ENCODE measurements around the gene ALOXE3.

Gene ALOXE3

DNA sequence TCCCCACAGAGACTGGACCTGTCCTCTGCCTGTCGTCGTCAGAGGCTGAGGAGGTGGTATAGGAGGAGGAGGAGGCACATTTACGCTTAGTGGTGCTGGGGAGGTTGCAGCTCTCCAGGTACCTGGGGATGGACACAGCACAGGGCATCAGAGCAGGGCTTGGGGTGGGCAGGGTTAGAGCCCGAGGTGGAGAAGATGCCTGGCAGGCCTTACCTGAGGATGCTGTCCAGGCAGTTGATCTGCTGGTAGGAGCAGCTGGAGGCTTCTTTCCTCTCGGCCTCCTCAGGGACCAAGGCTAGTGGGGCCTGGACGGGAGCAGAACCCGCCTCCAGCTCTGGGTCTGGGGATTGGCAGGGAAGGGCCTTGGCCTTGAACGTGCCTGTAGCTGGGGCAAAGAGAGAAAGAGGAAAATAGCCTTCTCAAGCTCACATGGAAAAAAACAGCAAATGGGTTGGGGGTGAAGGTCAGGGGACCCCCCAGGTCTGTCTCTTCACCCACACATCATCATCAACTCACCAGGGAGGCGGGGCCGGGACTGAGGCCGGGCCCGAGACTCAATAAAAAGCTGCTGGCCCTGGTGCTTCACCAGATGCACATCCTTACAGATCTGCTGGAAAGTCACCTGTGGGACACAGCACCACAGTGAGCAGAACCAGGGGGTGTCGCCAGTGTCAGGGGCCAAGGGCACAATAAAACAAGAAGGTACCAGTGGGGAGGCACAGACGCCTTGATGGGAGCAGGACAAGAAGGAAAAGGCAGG lies 28.2 kb upstream of the ALOXE3 start:
- H2AFZ ChIP-seq (ENCODE audit: low read length): no peak overlapping the region
- no peaks in the 10 kb centered on the region; the same call in 1 of the 2 replicates for H3K36me3 ChIP-seq (replicated peaks; ENCODE audit: insufficient read depth, low read length)
- TF ChIP-seq EZH2 (optimal IDR thresholded peaks at IDR 0.05; ENCODE audit: low read depth, low read length) (no peak), EZH2phosphoT487 (IDR thresholded peaks at IDR 0.05; ENCODE audit: low read length) (no peak)
- TF ChIP-seq, protein P1, sequence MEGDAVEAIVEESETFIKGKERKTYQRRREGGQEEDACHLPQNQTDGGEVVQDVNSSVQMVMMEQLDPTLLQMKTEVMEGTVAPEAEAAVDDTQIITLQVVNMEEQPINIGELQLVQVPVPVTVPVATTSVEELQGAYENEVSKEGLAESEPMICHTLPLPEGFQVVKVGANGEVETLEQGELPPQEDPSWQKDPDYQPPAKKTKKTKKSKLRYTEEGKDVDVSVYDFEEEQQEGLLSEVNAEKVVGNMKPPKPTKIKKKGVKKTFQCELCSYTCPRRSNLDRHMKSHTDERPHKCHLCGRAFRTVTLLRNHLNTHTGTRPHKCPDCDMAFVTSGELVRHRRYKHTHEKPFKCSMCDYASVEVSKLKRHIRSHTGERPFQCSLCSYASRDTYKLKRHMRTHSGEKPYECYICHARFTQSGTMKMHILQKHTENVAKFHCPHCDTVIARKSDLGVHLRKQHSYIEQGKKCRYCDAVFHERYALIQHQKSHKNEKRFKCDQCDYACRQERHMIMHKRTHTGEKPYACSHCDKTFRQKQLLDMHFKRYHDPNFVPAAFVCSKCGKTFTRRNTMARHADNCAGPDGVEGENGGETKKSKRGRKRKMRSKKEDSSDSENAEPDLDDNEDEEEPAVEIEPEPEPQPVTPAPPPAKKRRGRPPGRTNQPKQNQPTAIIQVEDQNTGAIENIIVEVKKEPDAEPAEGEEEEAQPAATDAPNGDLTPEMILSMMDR (IDR thresholded peaks at IDR 0.05; ENCODE audit: low read length): no peak
- H3F3A ChIP-seq (ENCODE audit: insufficient read depth, low read length): peaks cover 3% of the 10 kb centered on the region
- H3K4me2 ChIP-seq (ENCODE audit: low read depth, low read length): no peak overlapping the region
- peaks cover 8% of the 10 kb centered on the region for H3K4me1 ChIP-seq (ENCODE audit: low read length)
- no peaks in the 10 kb centered on the region for H3K9me2 ChIP-seq (replicated peaks; ENCODE audit: insufficient read depth, low read length)
- no peak overlapping the region for H3K9ac ChIP-seq (ENCODE audit: low read length)
- H3K4me3 ChIP-seq (ENCODE audit: low read length): no peak overlapping the region
- no peak for DNase-seq
- no peak overlapping the region for H3K27ac ChIP-seq (ENCODE audit: low read length)
- H3K79me2 ChIP-seq (ENCODE audit: low read length): peaks cover 21% of the 10 kb centered on the region
- H3K9me3 ChIP-seq (replicated peaks; ENCODE audit: insufficient read depth, low read length): no peaks in the 10 kb centered on the region
- H3K27me3 ChIP-seq (replicated peaks; ENCODE audit: insufficient read depth, low read length): no peaks in the 10 kb centered on the region
- H4K20me1 ChIP-seq (ENCODE audit: insufficient read depth, low read length): no peaks in the 10 kb centered on the region

DNA sequence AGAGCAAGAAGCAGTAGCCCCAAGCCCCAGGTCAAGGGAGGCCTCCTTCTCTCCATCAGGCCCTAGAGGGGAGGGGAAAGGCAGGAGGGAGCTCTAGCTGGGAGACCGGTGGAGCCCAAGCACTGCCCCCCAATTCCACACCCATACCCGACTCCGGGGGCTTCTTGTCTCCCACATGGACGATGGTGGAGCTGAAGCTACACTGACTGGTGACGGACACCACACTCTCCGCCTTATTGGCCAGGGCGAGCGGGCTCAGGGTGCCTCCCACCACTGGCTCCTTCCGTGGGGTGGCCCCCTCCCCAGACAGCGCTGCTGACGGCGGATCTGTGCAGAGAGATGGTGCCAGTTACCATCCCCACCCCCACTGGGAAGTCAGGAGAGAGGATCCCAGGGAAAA lies 27.5 kb upstream of the ALOXE3 start:
- Histone ChIP-seq H4K20me1 (ENCODE audit: insufficient read depth, low read length) (no peaks in the 10 kb centered on the region), H3K4me2 (ENCODE audit: low read depth, low read length) (no peak overlapping the region), H3K27ac (ENCODE audit: low read length) (no peak overlapping the region), H3K4me3 (ENCODE audit: low read length) (no peak overlapping the region), H3K9me2 (replicated peaks; ENCODE audit: insufficient read depth, low read length) (no peaks in the 10 kb centered on the region), H3K9ac (ENCODE audit: low read length) (no peak overlapping the region), H2AFZ (ENCODE audit: low read length) (no peak overlapping the region), H3K9me3 (replicated peaks; ENCODE audit: insufficient read depth, low read length) (no peaks in the 10 kb centered on the region), H3F3A (ENCODE audit: insufficient read depth, low read length) (no peaks in the 10 kb centered on the region), H3K4me1 (ENCODE audit: low read length) (peaks cover 6% of the 10 kb centered on the region), H3K27me3 (replicated peaks; ENCODE audit: insufficient read depth, low read length) (no peaks in the 10 kb centered on the region), H3K36me3 (replicated peaks; ENCODE audit: insufficient read depth, low read length) (no peaks in the 10 kb centered on the region; the same call in 1 of the 2 replicates), H3K79me2 (ENCODE audit: low read length) (peaks cover 16% of the 10 kb centered on the region)
- TF ChIP-seq EZH2 (optimal IDR thresholded peaks at IDR 0.05; ENCODE audit: low read depth, low read length) (no peak), EZH2phosphoT487 (IDR thresholded peaks at IDR 0.05; ENCODE audit: low read length) (no peak)
- TF ChIP-seq, protein P1 (IDR thresholded peaks at IDR 0.05; ENCODE audit: low read length): no peak
- no peak for DNase-seq

DNA sequence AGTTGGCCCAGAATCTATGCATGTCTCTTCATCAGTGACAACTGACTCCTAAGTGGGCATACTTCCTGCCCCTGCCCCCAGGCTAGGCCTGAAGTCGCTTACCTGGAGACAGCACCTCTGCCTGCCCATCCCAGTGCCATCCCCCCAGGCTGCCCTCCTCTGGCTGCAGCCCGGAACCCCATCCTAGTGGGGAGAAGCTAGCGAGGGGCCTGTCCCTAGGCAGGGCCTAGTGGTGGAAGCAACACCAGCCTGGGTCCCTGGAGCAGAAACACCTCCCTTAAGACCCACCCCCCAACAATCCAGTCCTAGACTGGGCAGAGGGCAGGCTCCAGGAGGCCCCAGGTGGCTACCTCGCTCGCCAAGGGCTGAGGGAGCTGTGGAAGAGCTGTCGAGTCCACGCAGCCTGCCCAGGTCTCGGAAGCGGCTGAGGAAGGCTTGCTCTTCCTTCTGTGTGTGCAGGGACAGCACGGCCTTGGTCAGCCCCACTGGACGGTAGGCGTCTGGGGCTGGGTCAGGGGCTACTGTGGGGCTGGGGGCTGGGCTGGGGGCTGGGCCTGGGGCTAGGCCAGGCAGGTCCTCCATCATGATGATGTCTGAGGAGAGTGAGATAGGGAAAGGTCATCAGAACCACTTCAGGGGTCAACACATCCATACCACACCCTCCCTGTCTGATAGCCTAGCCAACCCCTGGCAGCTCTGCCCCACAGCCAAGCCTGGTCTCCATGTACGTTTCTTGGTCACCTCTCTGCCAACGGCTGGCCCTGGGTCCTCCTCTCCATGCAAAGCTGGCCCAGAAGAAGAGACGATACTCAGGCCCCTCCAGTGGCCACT lies 26.3 kb upstream of the ALOXE3 start:
- H3K79me2 ChIP-seq (ENCODE audit: low read length): peaks cover 4% of the 10 kb centered on the region; the same call in 1 of the 2 replicates
- H3K4me2 ChIP-seq (ENCODE audit: low read depth, low read length): no peak overlapping the region
- no peak overlapping the region for H3K4me3 ChIP-seq (ENCODE audit: low read length)
- no peaks in the 10 kb centered on the region for H3K9me3 ChIP-seq (replicated peaks; ENCODE audit: insufficient read depth, low read length)
- H3K9me2 ChIP-seq (replicated peaks; ENCODE audit: insufficient read depth, low read length): no peaks in the 10 kb centered on the region
- H4K20me1 ChIP-seq (ENCODE audit: insufficient read depth, low read length): no peaks in the 10 kb centered on the region
- H3K4me1 ChIP-seq (ENCODE audit: low read length): no peaks in the 10 kb centered on the region
- no peaks in the 10 kb centered on the region for H3K27me3 ChIP-seq (replicated peaks; ENCODE audit: insufficient read depth, low read length)
- no peaks in the 10 kb centered on the region; the same call in 1 of the 2 replicates for H3K36me3 ChIP-seq (replicated peaks; ENCODE audit: insufficient read depth, low read length)
- no peak overlapping the region for H3K9ac ChIP-seq (ENCODE audit: low read length)
- H3K27ac ChIP-seq (ENCODE audit: low read length): no peak overlapping the region
- H2AFZ ChIP-seq (ENCODE audit: low read length): no peak overlapping the region
- no peak for TF ChIP-seq EZH2phosphoT487 (IDR thresholded peaks at IDR 0.05; ENCODE audit: low read length)
- TF ChIP-seq EZH2 (optimal IDR thresholded peaks at IDR 0.05; ENCODE audit: low read depth, low read length): no peak
- TF ChIP-seq, protein P1 (IDR thresholded peaks at IDR 0.05; ENCODE audit: low read length): no peak
- DNase-seq: no peak
- peaks cover 8% of the 10 kb centered on the region; the same call in 1 of the 2 replicates for H3F3A ChIP-seq (ENCODE audit: insufficient read depth, low read length)
